NB4 (cell line): ENCODE results near the gene PDE8B.

Experiments used
- DNase-seq: peaks from one replicate; pipeline ENCODE4 v3.0.0; 2010; ENCODE audit warnings: low read depth
- H3K4me3 ChIP-seq: one replicate; pipeline ENCODE4 v1.5.1; 2011; ENCODE audit warnings: mild to moderate bottlenecking, low read depth, low read length, moderate library complexity
- CTCF ChIP-seq: IDR thresholded peaks from one replicate; pipeline ENCODE4 v1.5.1; 2012; ENCODE audit warnings: low read depth, low read length
- MAX ChIP-seq: IDR thresholded peaks from 2 replicates; pipeline ENCODE4 v1.6.1; 2011; ENCODE audit warnings: low read depth, low read length
- MYC ChIP-seq: IDR thresholded peaks from 2 replicates; pipeline ENCODE4 v1.6.1; 2011; ENCODE audit warnings: low read depth, low read length
- POLR2A ChIP-seq: IDR thresholded peaks from 2 replicates; pipeline ENCODE4 v1.6.1; 2011; ENCODE audit warnings: mild to moderate bottlenecking; ENCODE audit not compliant: insufficient read length; ENCODE audit errors: extremely low read depth

Gene PDE8B

GRCh38 chr5:77194762-77195161, 15.7 kb upstream of the PDE8B start:
- no peak for DNase-seq
- no peak overlapping the region for H3K4me3 ChIP-seq

GRCh38 chr5:77197840-77198554, 12.5 kb upstream of the PDE8B start:
- no peak for DNase-seq
- no peak overlapping the region for H3K4me3 ChIP-seq
- TF ChIP-seq MAX: no peak
- TF ChIP-seq CTCF: no peak
- TF ChIP-seq MYC: no peak
- TF ChIP-seq POLR2A: no peak

More at GRCh38 chr5:77194762-77195161, 15.7 kb upstream of the PDE8B start:
- TF ChIP-seq MYC (no peak), CTCF (no peak), POLR2A (no peak)

GRCh38 chr5:77200663-77201062, 9.8 kb upstream of the PDE8B start:
- no peak for DNase-seq
- TF ChIP-seq POLR2A (no peak), CTCF (no peak), MYC (no peak), MAX (no peak)
- no peak overlapping the region for H3K4me3 ChIP-seq

- no peak overlapping the region for H3K4me3 ChIP-seq
- no peak for DNase-seq
- TF ChIP-seq MYC: no peak
- no peak for TF ChIP-seq POLR2A
- TF ChIP-seq MAX: no peak
Observed at GRCh38 chr5:77202145-77202544, 8.3 kb upstream of the PDE8B start.

- no peak overlapping the region for H3K4me3 ChIP-seq
- no peak for TF ChIP-seq POLR2A
- no peak for TF ChIP-seq MAX
- no peak for TF ChIP-seq MYC
- no peak for TF ChIP-seq CTCF
- DNase-seq: no peak
Observed at GRCh38 chr5:77204967-77205366, 5.5 kb upstream of the PDE8B start.

GRCh38 chr5:77208507-77209163, 1.8 kb upstream of the PDE8B start:
- H3K4me3 ChIP-seq: no peak overlapping the region
- no peak for DNase-seq
- TF ChIP-seq CTCF (no peak), MAX (no peak), POLR2A (no peak), MYC (no peak)
